ENCODE measurements around the gene SYT17.

The SYT17 gene

DNA sequence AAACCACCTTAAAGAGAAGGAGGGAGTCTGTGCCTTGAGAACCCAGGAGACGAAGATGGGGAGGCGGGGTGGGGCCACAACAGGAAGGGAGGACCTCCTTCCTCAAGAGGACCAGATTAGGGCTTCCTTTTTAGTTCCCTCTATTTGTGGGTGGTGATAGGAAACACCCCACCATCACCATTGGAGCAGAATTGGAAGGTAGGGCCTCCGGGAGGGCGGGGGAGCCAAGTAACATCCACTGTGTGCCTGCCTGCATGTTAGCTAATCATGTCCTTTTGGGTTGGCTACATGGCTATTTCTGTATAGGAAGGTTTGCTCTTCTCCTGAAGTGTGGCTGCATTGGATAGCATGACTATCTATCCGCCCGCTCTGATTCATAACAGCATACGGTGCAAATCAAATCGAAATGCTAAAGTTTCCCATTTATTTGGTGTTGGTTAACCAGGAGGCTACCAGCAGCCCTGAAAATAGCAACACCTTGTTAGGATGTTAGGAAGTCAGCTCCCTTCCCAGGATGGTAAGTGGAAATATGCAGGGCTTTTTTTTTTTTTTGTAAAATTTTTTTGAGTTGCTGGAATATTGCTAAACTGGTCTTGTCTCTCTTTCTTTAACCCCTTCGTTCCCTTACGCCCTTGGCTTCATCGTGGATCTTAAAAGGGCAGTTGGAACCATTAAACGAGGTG, 4.2 kb downstream of the SYT17 start:
- Histone ChIP-seq H3K27me3 (replicated peaks; ENCODE audit: control insufficient read depth, insufficient read depth, low read length, poor library complexity, severe bottlenecking) (no peaks in the 10 kb centered on the region), H3K36me3 (ENCODE audit: control insufficient read depth, insufficient read depth, low read length) (no peaks in the 10 kb centered on the region), H3K9me3 (ENCODE audit: control insufficient read depth, low read length) (no peaks in the 10 kb centered on the region), H3K4me1 (ENCODE audit: control insufficient read depth, insufficient read depth, low read length, poor library complexity, severe bottlenecking) (no peaks in the 10 kb centered on the region), H3K4me3 (ENCODE audit: insufficient read depth, low read depth, low read length, poor library complexity, severe bottlenecking) (no peak overlapping the region), H3K27ac (ENCODE audit: insufficient read depth, low read length, poor library complexity, severe bottlenecking) (no peak overlapping the region)
- no peak for DNase-seq

DNA sequence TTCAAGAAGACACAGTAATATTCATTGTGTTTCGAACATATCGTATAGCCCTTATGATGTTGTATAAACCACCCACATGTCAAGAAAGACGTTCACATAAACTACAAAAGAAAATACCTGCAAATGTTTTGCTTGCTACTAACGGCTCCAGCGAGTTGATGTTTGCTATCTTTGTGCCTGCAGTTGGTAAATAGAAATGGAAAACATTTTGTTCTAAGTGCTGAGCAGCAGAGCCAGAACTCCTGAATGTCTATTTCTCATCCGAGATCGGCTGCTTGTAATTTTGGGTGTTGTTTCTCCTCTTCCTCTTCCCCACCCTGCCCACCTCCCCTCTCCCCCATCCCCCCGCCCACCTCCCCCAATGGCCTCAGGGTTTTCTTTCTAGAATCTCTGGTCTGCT, 5.0 kb downstream of the SYT17 start:
- no peak for DNase-seq
- H3K27me3 ChIP-seq (replicated peaks; ENCODE audit: control insufficient read depth, insufficient read depth, low read length, poor library complexity, severe bottlenecking), result no peaks in the 10 kb centered on the region
- H3K36me3 ChIP-seq (ENCODE audit: control insufficient read depth, insufficient read depth, low read length), result no peaks in the 10 kb centered on the region
- H3K4me3 ChIP-seq (ENCODE audit: insufficient read depth, low read depth, low read length, poor library complexity, severe bottlenecking), result no peak overlapping the region
- H3K4me1 ChIP-seq (ENCODE audit: control insufficient read depth, insufficient read depth, low read length, poor library complexity, severe bottlenecking), result no peaks in the 10 kb centered on the region
- H3K9me3 ChIP-seq (ENCODE audit: control insufficient read depth, low read length), result no peaks in the 10 kb centered on the region
- no peak overlapping the region for H3K27ac ChIP-seq (ENCODE audit: insufficient read depth, low read length, poor library complexity, severe bottlenecking)

DNA sequence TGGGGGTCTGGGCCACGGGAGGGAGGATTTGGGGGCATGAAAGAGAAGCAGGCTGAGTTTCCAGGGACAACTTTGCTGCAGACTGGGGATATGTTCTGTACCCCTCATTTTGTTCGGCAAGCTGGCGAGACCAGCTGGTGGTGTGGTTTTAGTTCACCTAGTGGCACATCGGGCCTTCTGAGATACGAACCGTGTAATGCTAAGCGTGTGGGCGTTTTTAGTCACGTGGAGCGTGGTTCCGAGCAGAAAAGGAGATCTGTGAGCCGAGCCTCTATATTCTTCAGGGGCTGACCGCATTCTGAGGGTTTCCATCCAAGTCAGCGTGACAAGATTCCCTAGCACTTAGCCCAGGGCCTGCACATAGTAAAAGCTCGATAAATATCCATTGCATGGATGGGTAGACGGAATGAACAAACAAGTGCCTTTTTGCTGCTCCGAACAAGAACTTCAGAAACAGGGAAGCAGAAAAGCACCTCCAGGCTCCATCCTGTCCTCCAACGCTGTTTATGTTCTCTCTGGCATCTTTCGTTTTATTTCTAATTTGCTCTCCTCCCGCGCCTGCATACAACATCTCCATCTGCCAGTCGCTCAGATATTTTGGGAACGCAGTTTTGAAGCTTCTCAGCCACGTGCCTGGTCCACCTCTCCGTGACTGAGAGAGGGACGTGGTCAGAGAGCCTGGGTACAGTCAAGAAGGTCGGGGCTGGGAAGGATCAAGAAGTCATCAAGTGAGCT, 5.8 kb downstream of the SYT17 start:
- Histone ChIP-seq H3K36me3 (ENCODE audit: control insufficient read depth, insufficient read depth, low read length) (no peaks in the 10 kb centered on the region), H3K9me3 (ENCODE audit: control insufficient read depth, low read length) (no peaks in the 10 kb centered on the region), H3K27ac (ENCODE audit: insufficient read depth, low read length, poor library complexity, severe bottlenecking) (no peak overlapping the region), H3K4me1 (ENCODE audit: control insufficient read depth, insufficient read depth, low read length, poor library complexity, severe bottlenecking) (no peaks in the 10 kb centered on the region), H3K4me3 (ENCODE audit: insufficient read depth, low read depth, low read length, poor library complexity, severe bottlenecking) (no peak overlapping the region), H3K27me3 (replicated peaks; ENCODE audit: control insufficient read depth, insufficient read depth, low read length, poor library complexity, severe bottlenecking) (no peaks in the 10 kb centered on the region)
- no peak for DNase-seq

DNA sequence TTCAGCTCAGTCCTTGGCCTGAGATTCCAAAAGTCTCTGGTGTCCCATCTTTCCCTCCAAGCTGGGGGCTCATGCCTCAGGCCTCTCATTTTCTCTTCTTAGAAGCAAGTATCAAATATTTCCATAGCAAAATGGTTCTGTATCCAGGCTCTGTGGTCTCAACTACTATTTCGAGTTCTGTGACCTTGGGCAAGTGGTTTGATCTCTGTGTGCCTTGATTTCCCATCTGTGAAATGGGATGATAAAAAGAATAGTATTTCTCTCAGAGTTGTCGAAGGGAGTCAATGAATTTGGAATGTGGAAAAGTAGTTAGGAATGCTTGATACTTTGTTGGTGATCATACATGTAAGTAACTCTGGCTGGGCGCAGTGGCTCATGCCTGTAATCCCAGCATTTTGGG, 6.4 kb downstream of the SYT17 start:
- no peaks in the 10 kb centered on the region for H3K4me1 ChIP-seq (ENCODE audit: control insufficient read depth, insufficient read depth, low read length, poor library complexity, severe bottlenecking)
- no peak overlapping the region for H3K27ac ChIP-seq (ENCODE audit: insufficient read depth, low read length, poor library complexity, severe bottlenecking)
- H3K27me3 ChIP-seq (replicated peaks; ENCODE audit: control insufficient read depth, insufficient read depth, low read length, poor library complexity, severe bottlenecking), result peaks cover under 1% of the 10 kb centered on the region
- no peaks in the 10 kb centered on the region for H3K9me3 ChIP-seq (ENCODE audit: control insufficient read depth, low read length)
- H3K36me3 ChIP-seq (ENCODE audit: control insufficient read depth, insufficient read depth, low read length), result no peaks in the 10 kb centered on the region
- H3K4me3 ChIP-seq (ENCODE audit: insufficient read depth, low read depth, low read length, poor library complexity, severe bottlenecking), result no peak overlapping the region
- DNase-seq, result no peak

DNA sequence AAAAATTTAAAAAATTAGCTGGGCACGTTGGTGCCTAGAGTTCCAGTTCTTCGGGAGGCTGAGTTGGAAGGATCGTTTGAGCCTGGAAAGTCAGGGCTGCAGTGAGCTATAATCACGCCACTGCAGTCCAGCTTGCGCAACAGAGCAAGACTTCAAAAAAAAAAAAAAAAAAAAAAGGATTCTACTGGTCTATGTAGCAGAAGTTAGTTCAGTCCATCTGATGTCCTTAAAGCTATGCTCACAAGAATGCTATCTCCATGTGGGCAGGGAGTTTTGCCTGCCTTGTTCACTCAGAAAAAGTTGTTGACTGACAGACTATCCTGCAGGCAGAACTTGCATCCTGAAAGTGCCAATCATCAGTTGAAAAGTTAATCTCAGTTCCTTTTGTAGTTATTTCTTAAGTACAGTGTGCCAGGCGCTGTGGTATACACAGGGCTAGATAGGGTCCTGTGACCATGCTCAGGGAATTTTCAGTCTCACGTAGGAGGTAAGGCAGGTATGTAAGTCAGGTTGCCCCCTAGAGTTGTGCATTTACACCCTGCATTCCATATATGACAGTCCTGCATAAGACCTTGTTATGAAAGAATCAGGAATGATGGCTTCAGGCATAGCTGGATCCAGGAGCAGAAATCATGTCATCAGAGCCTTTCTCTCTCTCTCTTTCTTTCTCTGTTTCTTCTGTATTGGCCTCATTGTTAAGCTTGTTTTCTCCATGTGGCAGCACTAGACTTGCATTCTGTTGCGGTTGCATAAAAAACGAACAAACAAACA, 7.6 kb downstream of the SYT17 start:
- no peak overlapping the region for H3K27ac ChIP-seq (ENCODE audit: insufficient read depth, low read length, poor library complexity, severe bottlenecking)
- peaks cover 4% of the 10 kb centered on the region for H3K27me3 ChIP-seq (replicated peaks; ENCODE audit: control insufficient read depth, insufficient read depth, low read length, poor library complexity, severe bottlenecking)
- no peaks in the 10 kb centered on the region for H3K4me1 ChIP-seq (ENCODE audit: control insufficient read depth, insufficient read depth, low read length, poor library complexity, severe bottlenecking)
- H3K4me3 ChIP-seq (ENCODE audit: insufficient read depth, low read depth, low read length, poor library complexity, severe bottlenecking), result no peak overlapping the region
- no peaks in the 10 kb centered on the region for H3K9me3 ChIP-seq (ENCODE audit: control insufficient read depth, low read length)
- no peak for DNase-seq
- no peaks in the 10 kb centered on the region for H3K36me3 ChIP-seq (ENCODE audit: control insufficient read depth, insufficient read depth, low read length)

DNA sequence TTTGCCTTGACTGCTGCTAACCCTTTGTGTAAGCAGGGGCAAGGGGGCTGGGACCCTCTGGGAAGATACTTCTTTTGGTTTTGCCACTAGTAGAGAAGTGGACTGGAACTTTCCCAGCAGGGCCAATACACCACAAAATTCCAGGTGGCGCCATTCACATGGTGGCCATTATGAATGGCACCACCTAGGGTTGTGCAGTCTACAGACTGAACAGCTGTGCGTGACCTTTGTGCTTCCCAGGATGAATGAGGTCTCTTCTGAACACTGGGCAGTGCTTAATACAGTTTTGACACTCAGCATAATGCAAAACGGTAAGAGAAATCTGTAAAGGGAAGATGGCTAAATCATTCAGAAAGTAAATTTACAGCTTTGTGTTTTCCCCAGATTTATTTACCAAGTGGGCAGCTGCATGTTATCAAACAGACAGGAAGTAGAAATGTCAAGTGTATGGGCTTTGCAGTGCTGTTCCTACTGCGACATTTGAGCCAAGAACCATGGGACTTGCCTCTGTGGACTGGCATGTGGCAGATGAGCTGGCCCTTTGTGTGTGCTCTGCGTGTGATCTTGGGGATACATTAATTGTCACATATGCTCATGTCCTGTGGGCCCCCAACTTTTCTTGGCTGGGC, 9.2 kb downstream of the SYT17 start:
- H3K27ac ChIP-seq (ENCODE audit: insufficient read depth, low read length, poor library complexity, severe bottlenecking), result no peak overlapping the region
- no peaks in the 10 kb centered on the region for H3K36me3 ChIP-seq (ENCODE audit: control insufficient read depth, insufficient read depth, low read length)
- no peak for DNase-seq
- no peaks in the 10 kb centered on the region for H3K9me3 ChIP-seq (ENCODE audit: control insufficient read depth, low read length)
- H3K4me1 ChIP-seq (ENCODE audit: control insufficient read depth, insufficient read depth, low read length, poor library complexity, severe bottlenecking), result no peaks in the 10 kb centered on the region
- H3K4me3 ChIP-seq (ENCODE audit: insufficient read depth, low read depth, low read length, poor library complexity, severe bottlenecking), result no peak overlapping the region
- H3K27me3 ChIP-seq (replicated peaks; ENCODE audit: control insufficient read depth, insufficient read depth, low read length, poor library complexity, severe bottlenecking), result peaks cover 4% of the 10 kb centered on the region

DNA sequence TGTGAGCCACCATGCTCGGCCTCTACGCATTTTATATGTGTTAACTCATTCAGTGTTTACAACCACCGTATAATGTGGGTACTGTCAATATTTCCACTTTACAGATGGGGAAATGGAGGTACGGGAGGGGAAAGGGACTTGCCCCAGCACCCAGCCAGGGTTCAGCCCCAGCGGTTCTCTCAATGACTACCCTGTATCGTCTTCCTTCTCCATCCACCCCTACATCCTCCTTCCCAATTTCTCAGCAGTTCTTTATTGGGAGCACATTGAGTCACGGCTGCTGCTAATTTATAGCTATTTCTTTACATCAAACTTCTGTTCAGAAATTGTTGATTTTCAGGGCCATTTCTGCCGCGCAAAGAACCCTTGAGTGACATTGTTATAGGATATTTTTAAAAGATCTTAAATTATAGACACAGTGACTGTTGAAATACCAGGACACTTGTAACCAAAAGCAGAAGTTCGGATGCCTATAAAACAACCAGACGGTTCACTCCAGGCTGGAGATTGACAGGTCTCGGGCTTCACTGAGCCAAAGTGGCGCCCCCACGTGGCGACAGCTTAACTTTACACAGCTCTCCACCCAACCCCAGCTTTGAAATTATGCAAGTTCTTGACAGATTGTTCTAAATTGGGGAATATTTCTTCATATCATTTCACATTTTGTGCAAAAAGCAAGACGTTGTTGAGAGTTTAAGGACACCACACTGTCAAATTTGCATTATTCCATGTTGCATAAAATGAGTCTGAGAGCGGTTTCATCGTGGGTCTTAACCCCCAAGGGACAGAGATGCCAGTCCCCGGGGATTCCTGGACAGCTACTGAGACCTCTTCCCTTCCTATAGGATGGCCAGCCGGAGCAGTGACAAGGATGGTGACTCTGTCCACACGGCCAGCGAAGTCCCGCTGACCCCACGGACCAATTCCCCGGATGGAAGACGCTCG, 11.8 kb downstream of the SYT17 start:
- Histone ChIP-seq H3K9me3 (ENCODE audit: control insufficient read depth, low read length) (no peaks in the 10 kb centered on the region), H3K27me3 (replicated peaks; ENCODE audit: control insufficient read depth, insufficient read depth, low read length, poor library complexity, severe bottlenecking) (peaks cover 4% of the 10 kb centered on the region), H3K4me3 (ENCODE audit: insufficient read depth, low read depth, low read length, poor library complexity, severe bottlenecking) (no peak overlapping the region), H3K36me3 (ENCODE audit: control insufficient read depth, insufficient read depth, low read length) (no peaks in the 10 kb centered on the region), H3K4me1 (ENCODE audit: control insufficient read depth, insufficient read depth, low read length, poor library complexity, severe bottlenecking) (no peaks in the 10 kb centered on the region), H3K27ac (ENCODE audit: insufficient read depth, low read length, poor library complexity, severe bottlenecking) (no peak overlapping the region)
- DNase-seq, result no peak

DNA sequence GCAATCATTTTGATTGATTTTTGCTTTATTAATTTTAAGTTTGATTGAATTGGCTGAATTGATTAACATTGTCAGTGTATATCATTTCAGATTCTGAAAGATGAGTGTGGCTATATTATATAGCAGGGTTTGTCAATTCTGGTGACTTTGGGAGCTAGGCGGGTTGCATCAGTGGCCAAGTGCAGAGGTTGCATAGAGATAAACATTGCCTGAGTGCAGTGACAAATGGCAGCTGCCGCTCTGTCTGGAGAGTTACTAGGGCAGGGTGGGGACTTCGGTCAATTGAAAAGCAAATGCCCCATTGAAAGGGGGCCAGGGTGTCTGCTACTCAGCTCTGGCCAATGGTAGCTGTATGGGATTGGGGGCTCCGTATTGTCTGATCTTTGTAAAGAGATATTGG, 12.7 kb downstream of the SYT17 start:
- no peak overlapping the region for H3K27ac ChIP-seq (ENCODE audit: insufficient read depth, low read length, poor library complexity, severe bottlenecking)
- no peaks in the 10 kb centered on the region for H3K4me1 ChIP-seq (ENCODE audit: control insufficient read depth, insufficient read depth, low read length, poor library complexity, severe bottlenecking)
- peaks cover 4% of the 10 kb centered on the region for H3K27me3 ChIP-seq (replicated peaks; ENCODE audit: control insufficient read depth, insufficient read depth, low read length, poor library complexity, severe bottlenecking)
- H3K4me3 ChIP-seq (ENCODE audit: insufficient read depth, low read depth, low read length, poor library complexity, severe bottlenecking), result no peak overlapping the region
- no peaks in the 10 kb centered on the region for H3K9me3 ChIP-seq (ENCODE audit: control insufficient read depth, low read length)
- H3K36me3 ChIP-seq (ENCODE audit: control insufficient read depth, insufficient read depth, low read length), result no peaks in the 10 kb centered on the region
- no peak for DNase-seq

DNA sequence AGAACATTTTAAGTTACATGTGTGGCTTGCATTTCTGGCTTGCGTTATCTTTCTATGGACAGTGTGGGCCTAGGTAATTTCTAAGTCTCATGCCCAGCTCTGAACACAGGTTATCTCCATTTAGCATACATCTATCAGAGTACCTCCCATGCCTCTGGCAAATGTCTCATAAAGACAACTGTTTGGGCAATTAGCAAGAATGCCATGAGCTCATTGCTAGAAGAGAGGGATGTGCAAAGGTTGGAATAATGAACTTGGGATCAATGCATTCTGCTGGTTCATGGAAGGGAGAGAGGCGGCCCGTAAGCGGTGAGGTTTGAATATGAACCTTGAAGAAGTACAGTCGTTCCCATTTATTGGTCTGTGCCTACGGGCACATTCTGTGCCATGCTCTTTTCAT, 14.4 kb downstream of the SYT17 start:
- no peaks in the 10 kb centered on the region for H3K9me3 ChIP-seq (ENCODE audit: control insufficient read depth, low read length)
- no peak for DNase-seq
- no peak overlapping the region for H3K27ac ChIP-seq (ENCODE audit: insufficient read depth, low read length, poor library complexity, severe bottlenecking)
- H3K4me1 ChIP-seq (ENCODE audit: control insufficient read depth, insufficient read depth, low read length, poor library complexity, severe bottlenecking), result no peaks in the 10 kb centered on the region
- peaks cover 4% of the 10 kb centered on the region for H3K27me3 ChIP-seq (replicated peaks; ENCODE audit: control insufficient read depth, insufficient read depth, low read length, poor library complexity, severe bottlenecking)
- H3K36me3 ChIP-seq (ENCODE audit: control insufficient read depth, insufficient read depth, low read length), result no peaks in the 10 kb centered on the region
- H3K4me3 ChIP-seq (ENCODE audit: insufficient read depth, low read depth, low read length, poor library complexity, severe bottlenecking), result no peak overlapping the region

All from effector memory CD4-positive, alpha-beta T cell (primary cell).